GM10248 (cell line): Measurements from ENCODE around the gene ZBED5.
"Not testable (repeated sequence)": the region's sequence is repeated elsewhere in the genome, so short reads cannot be mapped to it uniquely, and the experiment has no call there.

ENCODE experiments used
- CTCF ChIA-PET: fragments of 300-600 bp; sonication (Branson Sonifier 250); formaldehyde crosslinking; extraction: SDS; loops from one replicate; lab custom pipeline; 2021; ENCODE audit warnings: antibody characterized with exemption; lab: Yijun Ruan, JAX
- POLR2A ChIA-PET: fragments of 350-650 bp; sonication (Branson Sonifier 250); formaldehyde crosslinking; extraction: SDS; loops from one replicate; lab custom pipeline; 2020; ENCODE audit warnings: antibody characterized with exemption; lab: Yijun Ruan, JAX
- DNase-seq: peaks from one replicate; pipeline ENCODE4 v3.0.0; 2012; ENCODE audit errors: extremely low spot score
- CTCF ChIP-seq: IDR thresholded peaks from 2 replicates; pipeline ENCODE4 v1.5.1; 2012; ENCODE audit warnings: mild to moderate bottlenecking, low read depth; ENCODE audit errors: extremely low read depth, missing control alignments, control extremely low read depth

Gene ZBED5

GRCh38 chr11:10838083-10838482 lies 19.8 kb downstream of the ZBED5 start:
- ChIA-PET CTCF (interaction anchor here (1.0 to 1.6 kb wide), 4 partner anchors 9 to 29 kb away, joined by 3 to 9 read pairs (median 3); partner anchors contain the start of gene EIF4G2), POLR2A (interaction anchor here (1.1 to 1.4 kb wide), 2 partner anchors 20 to 29 kb away, joined by 3 read pairs; partner anchors contain the start of genes EIF4G2 and ZBED5)
- TF ChIP-seq CTCF = no peak
- DNase-seq = no peak

- CTCF ChIA-PET = interaction anchor here (1.0 to 1.1 kb wide), 2 partner anchors 13 to 67 kb away, joined by 3 to 4 read pairs; no protein-coding TSS in a partner anchor
- DNase-seq = not testable (repeated sequence)
- POLR2A ChIA-PET = interaction anchor here (0.8 to 1.4 kb wide), 2 partner anchors 28 kb away, joined by 3 read pairs; partner anchors contain the start of gene EIF4G2
These were observed 21.0 kb downstream of the ZBED5 start for GRCh38 chr11:10836884-10837283.

- CTCF ChIA-PET = interaction anchor here (0.8 to 1.3 kb wide), 3 partner anchors 9 to 21 kb away, joined by 3 to 4 read pairs (median 3); partner anchors contain the start of gene EIF4G2
- TF ChIP-seq CTCF = no peak
- POLR2A ChIA-PET = interaction anchor here (1.0 kb wide), 1 partner anchor 20 kb away, joined by 3 read pairs; the partner anchor contains the start of gene EIF4G2
- no peak for DNase-seq
These were observed 28.7 kb downstream of the ZBED5 start for GRCh38 chr11:10829139-10829538.

GRCh38 chr11:10828402-10828801 lies 29.5 kb downstream of the ZBED5 start:
- CTCF ChIA-PET = interaction anchor here (1.2 to 1.3 kb wide), 2 partner anchors 12 to 20 kb away, joined by 3 to 4 read pairs; partner anchors contain the start of gene EIF4G2
- DNase-seq = no peak
- no peak for TF ChIP-seq CTCF
- POLR2A ChIA-PET = interaction anchor here (1.0 kb wide), 1 partner anchor 20 kb away, joined by 3 read pairs; the partner anchor contains the start of gene EIF4G2

GRCh38 chr11:10824888-10825287 lies 33.0 kb downstream of the ZBED5 start:
- TF ChIP-seq CTCF = no peak
- DNase-seq = peak; percentile 36
- ChIA-PET POLR2A (interaction anchor here (1.6 kb wide), 1 partner anchor 16 kb away, joined by 9 read pairs; the partner anchor contains the start of gene EIF4G2), CTCF (interaction anchor here (0.6 to 1.7 kb wide), 3 partner anchors 11 to 32 kb away, joined by 3 to 4 read pairs (median 4); no protein-coding TSS in a partner anchor)

GRCh38 chr11:10823152-10823579 lies 34.7 kb downstream of the ZBED5 start:
- POLR2A ChIA-PET = no interaction called here
- CTCF ChIA-PET = interaction anchor here (1.6 kb wide), 1 partner anchor 14 kb away, joined by 4 read pairs; no protein-coding TSS in a partner anchor
- no peak for TF ChIP-seq CTCF
- DNase-seq = no peak

- POLR2A ChIA-PET, DNase-seq: not testable (repeated sequence)
- CTCF ChIA-PET = interaction anchor here (1.6 kb wide), 1 partner anchor 15 kb away, joined by 4 read pairs; no protein-coding TSS in a partner anchor
These were observed 35.4 kb downstream of the ZBED5 start for GRCh38 chr11:10822491-10822890.
